GM18951 (cell line): ENCODE measurements around the gene ARL16.

Experiments used
- POLR2A ChIP-seq: IDR thresholded peaks from 4 replicates; pipeline ENCODE4 v1.6.1; 2011; ENCODE audit warnings: mild to moderate bottlenecking; ENCODE audit not compliant: insufficient read length, insufficient read depth; ENCODE audit errors: extremely low read depth
- in situ Hi-C: fragments of 300-500 bp; cut with MboI; formaldehyde crosslinking; loops from one replicate; pipeline ENCODE4 v1.12.0; 2022; ENCODE audit warnings: low sequenced_read_pairs, mixed read lengths, inconsistent platforms; ENCODE audit not compliant: unreplicated experiment

ARL16 gene

DNA sequence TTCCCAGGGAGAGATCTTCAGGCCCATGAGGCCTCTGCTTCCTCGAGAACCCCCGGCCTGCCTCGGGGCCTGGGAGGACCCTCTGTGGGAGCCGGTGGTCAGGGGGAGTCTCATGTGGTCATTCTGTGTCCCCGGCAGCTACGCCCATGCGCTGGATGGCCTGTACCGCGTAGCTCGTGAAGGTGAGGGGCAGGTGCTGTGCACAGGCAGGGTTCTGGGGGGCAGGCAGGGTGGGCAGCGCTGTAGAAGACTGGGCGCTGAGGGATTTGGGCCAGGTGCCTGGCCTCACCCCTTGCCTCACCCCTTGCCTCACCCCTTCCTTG lies 33.0 kb upstream of the ARL16 start:
- in situ Hi-C loops: no loop called here
- TF ChIP-seq POLR2A: no peak

- in situ Hi-C loops: no loop called here
- TF ChIP-seq POLR2A: no peak
Measured at GRCh38 chr17:81715872-81716673, 32.5 kb upstream of the ARL16 start.

- in situ Hi-C loops: no loop called here
- TF ChIP-seq POLR2A: no peak
Measured at GRCh38 chr17:81715107-81715871, 31.7 kb upstream of the ARL16 start.

GRCh38 chr17:81714412-81715106 lies 31.0 kb upstream of the ARL16 start:
- in situ Hi-C loops: no loop called here
- no peak for TF ChIP-seq POLR2A

GRCh38 chr17:81713556-81714411 lies 30.2 kb upstream of the ARL16 start:
- no peak for TF ChIP-seq POLR2A
- in situ Hi-C loops: no loop called here

DNA sequence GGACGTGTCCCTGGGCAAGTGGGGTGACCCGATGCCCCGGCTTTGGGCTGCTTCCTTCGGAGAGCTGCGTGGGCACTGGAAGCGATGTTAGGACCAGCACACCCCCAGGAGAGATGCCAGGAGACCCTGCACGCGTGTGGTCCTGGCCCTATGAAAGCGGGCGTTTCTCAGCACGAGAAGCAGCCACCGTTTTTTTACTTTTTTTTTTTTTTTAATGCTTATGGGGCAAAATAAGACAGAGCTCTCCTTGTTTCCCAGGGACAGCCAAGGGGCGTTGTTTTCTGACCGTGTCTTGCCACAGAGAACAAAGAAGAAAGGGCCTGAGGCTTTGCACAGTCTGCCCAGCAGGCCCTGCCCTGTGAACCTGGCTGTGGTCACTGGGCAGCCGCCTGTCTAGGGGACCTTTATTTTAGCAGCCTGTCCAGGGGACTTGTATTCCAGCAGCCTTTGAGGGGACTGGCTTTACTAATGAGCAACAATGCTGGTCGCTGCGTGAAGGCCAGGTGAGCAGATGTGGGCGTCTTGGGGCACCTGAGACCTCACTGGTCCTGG lies 29.5 kb upstream of the ARL16 start:
- TF ChIP-seq POLR2A: no peak
- in situ Hi-C loops: no loop called here

DNA sequence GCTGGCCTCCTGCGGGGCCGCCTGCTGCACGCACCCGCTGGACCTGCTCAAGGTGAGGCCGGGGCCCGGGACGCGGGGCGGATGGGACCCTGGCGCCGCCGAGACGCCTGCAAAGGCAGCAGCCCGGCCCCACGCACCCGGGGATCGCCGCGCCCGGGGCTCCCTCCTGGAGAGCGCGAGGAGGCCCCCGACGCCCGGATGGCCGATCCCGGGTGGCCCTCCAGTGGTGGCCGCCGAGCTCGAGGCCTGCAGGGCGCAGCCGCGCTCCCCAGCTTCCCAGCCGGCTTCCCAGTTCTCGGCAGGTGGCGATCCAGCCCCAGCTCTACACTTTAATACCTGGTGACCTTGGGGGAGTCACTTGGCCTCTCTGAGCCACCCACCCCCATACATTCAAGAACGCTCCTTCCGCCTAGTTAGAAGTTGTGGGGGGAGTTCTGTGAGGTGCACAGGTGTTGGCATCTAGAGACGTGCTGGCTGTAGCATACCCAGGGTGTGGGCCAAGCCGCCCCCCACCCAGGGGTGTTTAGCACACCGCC lies 28.9 kb upstream of the ARL16 start:
- no peak for TF ChIP-seq POLR2A
- in situ Hi-C loops: no loop called here

- no peak for TF ChIP-seq POLR2A
- in situ Hi-C loops: no loop called here
Measured at GRCh38 chr17:81711814-81712467, 28.3 kb upstream of the ARL16 start, which contains the start of gene SLC25A10. Gene SLC25A10, plus strand, starts transcription at chr17:81712284. Its CDS starts 143 bp downstream, at chr17:81712427.

DNA sequence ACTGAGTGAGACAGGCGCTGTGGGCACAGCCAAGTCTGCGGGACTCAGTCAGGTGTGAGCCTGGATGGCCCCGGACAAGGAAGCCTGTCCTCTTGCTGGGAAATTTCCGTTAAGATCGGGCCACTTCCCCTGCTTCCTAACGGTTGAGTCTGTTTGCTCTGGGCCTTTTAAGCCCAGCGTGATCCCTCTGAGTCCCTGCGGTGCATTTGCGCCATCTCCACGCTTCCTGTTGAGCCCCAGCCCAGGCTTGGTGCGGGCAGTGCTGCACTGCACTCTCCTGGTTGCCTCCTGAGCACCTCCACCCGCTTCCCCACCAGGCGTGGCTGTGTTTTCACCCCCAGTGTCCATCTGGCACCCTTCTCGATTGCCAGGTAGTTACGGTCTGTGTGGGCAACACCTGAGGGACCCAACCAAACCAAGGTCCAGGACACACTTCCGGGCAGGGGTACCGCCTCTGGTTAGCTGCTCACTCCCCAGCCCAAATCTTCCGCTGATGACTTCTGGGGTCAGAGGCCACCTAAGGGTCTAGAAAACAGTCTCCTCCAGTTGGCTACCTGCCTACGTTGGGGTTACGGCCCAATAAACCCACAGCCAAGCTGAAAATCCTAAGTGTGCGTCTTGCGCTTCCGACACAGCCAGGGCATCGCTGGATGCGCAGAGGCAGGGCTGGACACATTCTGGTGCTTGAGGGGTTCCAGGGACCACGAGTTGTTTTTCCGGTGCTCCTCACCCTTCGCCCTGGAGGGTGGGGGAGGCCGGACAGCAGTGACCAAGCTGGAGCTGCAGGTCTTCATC lies 27.1 kb upstream of the ARL16 start:
- in situ Hi-C loops: no loop called here
- TF ChIP-seq POLR2A: peak; percentile 3

DNA sequence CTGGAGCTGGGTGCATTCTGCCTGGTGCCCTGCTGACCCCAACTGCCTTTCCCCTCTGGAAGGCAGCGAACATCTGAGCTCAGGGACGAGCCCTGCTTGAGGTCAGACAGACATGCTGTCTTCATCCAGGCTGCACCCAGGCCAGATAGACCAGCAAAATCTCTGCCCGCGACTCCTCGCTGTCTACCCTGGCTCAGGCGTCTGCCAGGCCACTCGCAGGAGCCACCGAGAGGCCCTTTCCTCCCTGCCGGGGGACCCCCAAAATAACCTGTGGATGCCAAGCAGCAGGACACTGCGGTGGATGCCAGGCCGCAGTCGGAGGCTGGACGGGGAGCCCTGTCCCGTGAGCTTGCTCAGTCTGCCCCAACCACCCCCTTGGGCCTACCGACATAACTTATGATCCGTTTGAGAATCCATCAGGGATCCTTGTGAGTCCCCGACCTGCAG lies 25.2 kb upstream of the ARL16 start:
- TF ChIP-seq POLR2A: no peak
- in situ Hi-C loops: no loop called here

DNA sequence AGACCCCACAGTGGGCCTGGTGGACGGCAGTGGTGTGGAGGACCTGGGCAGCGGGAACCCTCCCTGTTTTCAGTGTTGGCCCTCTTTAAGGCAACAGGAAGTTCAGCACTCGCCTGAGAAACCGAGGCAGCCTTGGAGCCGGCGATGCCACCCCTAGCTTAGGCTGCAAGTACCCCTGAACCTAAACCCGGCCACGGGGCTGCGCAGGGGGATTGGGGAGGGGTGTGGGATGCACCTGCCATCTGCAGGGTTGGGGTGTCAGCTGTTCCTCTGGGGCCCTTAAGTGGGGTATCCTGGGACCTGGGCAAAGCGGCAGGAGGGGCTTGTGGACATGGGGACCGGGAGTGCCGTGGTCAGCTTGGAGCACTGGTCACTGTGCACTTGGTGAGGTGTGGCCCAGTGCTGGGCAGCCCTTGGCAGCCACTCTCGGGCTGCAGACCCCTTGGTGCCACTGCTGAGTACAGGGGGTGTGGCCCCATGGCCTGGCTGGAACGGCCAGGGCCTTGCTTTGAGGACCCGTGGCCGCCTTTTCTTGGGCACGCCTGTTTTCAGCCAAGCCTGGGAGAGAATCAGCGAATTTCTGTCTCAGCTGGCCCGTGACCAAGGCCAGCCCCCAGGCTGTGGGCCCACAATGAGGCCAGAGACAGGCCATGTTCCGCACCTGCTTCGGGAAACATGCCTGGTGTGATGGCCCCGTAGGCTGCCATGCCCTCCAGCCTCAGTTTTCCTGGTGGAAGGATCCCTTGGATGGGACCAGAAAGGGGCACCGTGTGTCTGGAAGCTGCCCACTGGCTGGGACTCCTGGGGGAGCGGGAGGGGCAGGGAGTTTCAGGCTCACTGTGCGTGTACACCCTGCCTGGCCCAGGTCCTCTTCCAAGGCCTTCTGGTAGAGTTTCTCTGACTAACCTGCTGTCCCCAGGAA lies 24.4 kb upstream of the ARL16 start:
- TF ChIP-seq POLR2A: no peak
- in situ Hi-C loops: no loop called here
